B cell (primary cell): Measurements from ENCODE around the gene CTIF. TPM values are rescaled to one million over a fixed set of nuclear protein-coding genes. Genes with fewer than 3 reads are reported as not detected.

ENCODE experiments used
- ATAC-seq: fragments of 200-7000 bp; cut with Tn5 transposase; one replicate; pipeline ENCODE4 v1.10.0; 2021; ENCODE audit warnings: low read depth, mild to moderate bottlenecking, moderate number of reproducible peaks, moderate library complexity
- CTCF ChIA-PET: fragments of 350-600 bp; sonication (Branson Sonifier 250); formaldehyde crosslinking; loops from one replicate; lab custom pipeline; 2021; ENCODE audit warnings: antibody characterized with exemption, inconsistent platforms; lab: Charles Lee
- POLR2A ChIA-PET: fragments of 350-600 bp; sonication (Branson Sonifier 250); formaldehyde crosslinking; loops from one replicate; lab custom pipeline; 2021; ENCODE audit warnings: antibody characterized with exemption; lab: Charles Lee
- DNase-seq: peaks from one replicate; pipeline ENCODE4 v3.0.0; 2013
- H2AFZ ChIP-seq: 2 replicates; pipeline ENCODE4 v1.6.1; 2012; ENCODE audit warnings: mild to moderate bottlenecking, low read depth, low read length; ENCODE audit not compliant: insufficient read depth, poor library complexity, severe bottlenecking
- H3K27ac ChIP-seq, 2 donors: 1 replicate in 1 of 2; 2 replicates in 1 of 2; pipeline ENCODE4 v1.5.1; 2012 to 2013; ENCODE audit warnings: low read length in 2 of 2, mild to moderate bottlenecking in 2 of 2, moderate library complexity in 1 of 2
- H3K27me3 ChIP-seq, 4 experiments: fragments of 200-600 bp in 1 of 4; sonication (generic) in 1 of 4; replicated peaks in 1 of 4; 1 replicate in 2 of 4; 2 replicates in 2 of 4; pipeline versions ENCODE4 v1.6.1 to v1.7.0; 2013 to 2016; ENCODE audit warnings: low read length in 3 of 4, mild to moderate bottlenecking in 2 of 4, mixed read lengths in 1 of 4, moderate library complexity in 1 of 4; ENCODE audit not compliant: insufficient read depth in 4 of 4, control insufficient read depth in 3 of 4; ENCODE audit errors: control extremely low read depth in 1 of 4
- H3K36me3 ChIP-seq, 2 experiments: replicated peaks in 1 of 2; 1 replicate in 1 of 2; 2 replicates in 1 of 2; pipeline versions ENCODE4 v1.6.1 to v1.7.1; 2013; ENCODE audit warnings: low read length in 1 of 2; ENCODE audit not compliant: insufficient read depth in 2 of 2, control insufficient read depth in 1 of 2; ENCODE audit errors: control extremely low read depth in 1 of 2, extremely low read depth in 1 of 2
- H3K4me1 ChIP-seq, 2 donors: fragments of 200-600 bp in 1 of 2; sonication (generic) in 1 of 2; 1 replicate in 1 of 2; 2 replicates in 1 of 2; pipeline versions ENCODE4 v1.5.1 to v1.6.1; 2013 to 2017; ENCODE audit warnings: low read length in 2 of 2; ENCODE audit not compliant: control insufficient read depth in 2 of 2, insufficient read depth in 2 of 2
- H3K4me2 ChIP-seq: replicated peaks from 2 replicates; pipeline ENCODE3; 2012; ENCODE audit warnings: mild to moderate bottlenecking, low read depth, low read length; ENCODE audit not compliant: poor library complexity, severe bottlenecking
- H3K4me3 ChIP-seq, 5 experiments: fragments of 200-600 bp in 1 of 5; sonication (generic) in 1 of 5; 1 replicate in 3 of 5; 2 replicates in 2 of 5; pipeline versions ENCODE4 v1.5.1 to v1.7.0; 2011 to 2016; ENCODE audit warnings: low read length in 4 of 5, mild to moderate bottlenecking in 4 of 5, low read depth in 2 of 5, control low read depth in 1 of 5, moderate library complexity in 1 of 5; ENCODE audit not compliant: insufficient read depth in 1 of 5; ENCODE audit errors: control extremely low read depth in 1 of 5, extremely low read depth in 1 of 5
- H3K79me2 ChIP-seq: fragments of 200-600 bp; sonication (generic); one replicate; pipeline ENCODE4 v1.6.0; 2016; ENCODE audit warnings: low read length; ENCODE audit not compliant: control insufficient read depth, insufficient read depth
- H3K9ac ChIP-seq: fragments of 200-600 bp; sonication (generic); 2 replicates; pipeline ENCODE4 v1.6.1; 2017; ENCODE audit warnings: mild to moderate bottlenecking, low read length, moderate library complexity
- H3K9me3 ChIP-seq, 3 donors: one replicate each; pipeline versions ENCODE4 v1.6.1 to v1.7.1; 2013; ENCODE audit warnings: low read length in 2 of 3; ENCODE audit not compliant: control insufficient read depth in 2 of 3, insufficient read depth in 1 of 3; ENCODE audit errors: control extremely low read depth in 1 of 3
- H4K20me1 ChIP-seq: 2 replicates; pipeline ENCODE4 v1.6.0; 2012; ENCODE audit warnings: mild to moderate bottlenecking, low read length; ENCODE audit not compliant: insufficient read depth, control insufficient read depth, poor library complexity, severe bottlenecking
- H3K27ac Mint-ChIP-seq: one replicate; pipeline ENCODE4 v1.8.0; 2021; ENCODE audit warnings: mixed read lengths
- H3K27me3 Mint-ChIP-seq: one replicate; pipeline ENCODE4 v1.8.0; 2021; ENCODE audit warnings: mixed read lengths
- H3K4me1 Mint-ChIP-seq: one replicate; pipeline ENCODE4 v1.8.0; 2021; ENCODE audit warnings: mixed read lengths
- H3K4me3 Mint-ChIP-seq: one replicate; pipeline ENCODE4 v1.8.0; 2021; ENCODE audit warnings: mixed read lengths
- H3K9me3 Mint-ChIP-seq: one replicate; pipeline ENCODE4 v1.8.0; 2022; ENCODE audit warnings: mixed read lengths; ENCODE audit not compliant: insufficient read depth
- EZH2 ChIP-seq: IDR thresholded peaks from 2 replicates; pipeline ENCODE4 v1.6.1; 2012; ENCODE audit warnings: borderline replicate concordance, low read depth, mild to moderate bottlenecking, moderate library complexity, low read length; ENCODE audit not compliant: insufficient read depth, poor library complexity, severe bottlenecking
- WGBS: methylation state at CpG from one replicate; pipeline ENCODE4 v1.1.5; 2013; ENCODE audit warnings: missing lambda C conversion rate; ENCODE audit not compliant: insufficient coverage; 5-methylcytosine and 5-hydroxymethylcytosine counted together
- intact Hi-C: fragments of 100-400 bp; cut with micrococcal nuclease; formaldehyde crosslinking; loops from one replicate; pipeline ENCODE4 v1.10.0; 2022
- polyA plus RNA-seq: library from polyadenylated mRNA; depleted of rRNA; stranded (reverse); fragments of >200 nt; gene quantifications from 2 replicates; pipeline ENCODE4 v1.2.3, GENCODE V29; 2012
- total RNA-seq, 2 donors: library from RNA; stranded (reverse); fragments of 120-200 nt in 1 of 2; gene quantifications; 1 replicate in 1 of 2; 2 replicates in 1 of 2; pipeline versions ENCODE4 v1.2.3 to v1.2.4, GENCODE V29; 2013 to 2022
- TF ChIP-seq, protein P1 (sequence below): fragments of 200-600 bp; IDR thresholded peaks from one replicate; pipeline ENCODE4 v1.8.0; 2022; ENCODE audit warnings: antibody characterized with exemption, mild to moderate bottlenecking

The CTIF gene
- total and polyA plus RNA-seq, 2 donors (not counting 1 experiment from before 2014, with no cell fraction given) = 3.6 to 16.2 TPM

- Histone ChIP-seq H3K27ac (no peak overlapping the region), H3K4me3 (no peak overlapping the region), H2AFZ (no peak overlapping the region), H4K20me1 (no peaks in the 10 kb centered on the region), H3K9ac (no peak overlapping the region), H3K4me1 (no peaks in the 10 kb centered on the region), H3K79me2 (no peaks in the 10 kb centered on the region), H3K9me3 (peaks cover 0 to 7% (median 0%) of the 10 kb centered on the region in 3 donors), H3K36me3 (no peaks in the 10 kb centered on the region), H3K4me2 (no peak overlapping the region), H3K27me3 (no peaks in the 10 kb centered on the region)
- no peak overlapping the region for H3K4me3 Mint-ChIP-seq
- no peaks in the 10 kb centered on the region for H3K4me1 Mint-ChIP-seq
- DNase-seq (no peak), ATAC-seq (no peak)
- ChIA-PET CTCF (no interaction called here), POLR2A (interaction anchor here (1.1 kb wide), 1 partner anchor 93 kb away, joined by 4 read pairs; no protein-coding TSS in a partner anchor)
- no peaks in the 10 kb centered on the region for H3K27me3 Mint-ChIP-seq
- intact Hi-C loops = no loop called here
- H3K9me3 Mint-ChIP-seq = no peaks in the 10 kb centered on the region
- H3K27ac Mint-ChIP-seq = no peak overlapping the region
- 93% methylated on average over 24 of the region's 28 CpGs for WGBS
- TF ChIP-seq EZH2 = no peak
- TF ChIP-seq, protein P1, sequence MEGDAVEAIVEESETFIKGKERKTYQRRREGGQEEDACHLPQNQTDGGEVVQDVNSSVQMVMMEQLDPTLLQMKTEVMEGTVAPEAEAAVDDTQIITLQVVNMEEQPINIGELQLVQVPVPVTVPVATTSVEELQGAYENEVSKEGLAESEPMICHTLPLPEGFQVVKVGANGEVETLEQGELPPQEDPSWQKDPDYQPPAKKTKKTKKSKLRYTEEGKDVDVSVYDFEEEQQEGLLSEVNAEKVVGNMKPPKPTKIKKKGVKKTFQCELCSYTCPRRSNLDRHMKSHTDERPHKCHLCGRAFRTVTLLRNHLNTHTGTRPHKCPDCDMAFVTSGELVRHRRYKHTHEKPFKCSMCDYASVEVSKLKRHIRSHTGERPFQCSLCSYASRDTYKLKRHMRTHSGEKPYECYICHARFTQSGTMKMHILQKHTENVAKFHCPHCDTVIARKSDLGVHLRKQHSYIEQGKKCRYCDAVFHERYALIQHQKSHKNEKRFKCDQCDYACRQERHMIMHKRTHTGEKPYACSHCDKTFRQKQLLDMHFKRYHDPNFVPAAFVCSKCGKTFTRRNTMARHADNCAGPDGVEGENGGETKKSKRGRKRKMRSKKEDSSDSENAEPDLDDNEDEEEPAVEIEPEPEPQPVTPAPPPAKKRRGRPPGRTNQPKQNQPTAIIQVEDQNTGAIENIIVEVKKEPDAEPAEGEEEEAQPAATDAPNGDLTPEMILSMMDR = no peak
These were observed 321.7 kb downstream of the CTIF start for GRCh38 chr18:48860269-48861180.

GRCh38 chr18:48861181-48861708 lies 322.4 kb downstream of the CTIF start:
- ATAC-seq (no peak), DNase-seq (no peak)
- H3K4me3 Mint-ChIP-seq = no peak overlapping the region
- no peaks in the 10 kb centered on the region for H3K9me3 Mint-ChIP-seq
- no peaks in the 10 kb centered on the region for H3K36me3 ChIP-seq
- intact Hi-C loops = no loop called here
- no peak overlapping the region for H3K27ac ChIP-seq
- no peak overlapping the region for H3K27ac Mint-ChIP-seq
- H3K79me2 ChIP-seq = no peaks in the 10 kb centered on the region
- no peaks in the 10 kb centered on the region for H4K20me1 ChIP-seq
- ChIA-PET CTCF (no interaction called here), POLR2A (no interaction called here)
- no peaks in the 10 kb centered on the region for H3K4me1 ChIP-seq
- no peak for TF ChIP-seq EZH2
- TF ChIP-seq, protein P1 = no peak
- peaks cover 0 to 12% (median 5%) of the 10 kb centered on the region in 3 donors for H3K9me3 ChIP-seq
- H3K4me2 ChIP-seq = no peak overlapping the region
- WGBS = 85% methylated on average over 15 of the region's 15 CpGs
- no peaks in the 10 kb centered on the region for H3K27me3 ChIP-seq
- H3K4me3 ChIP-seq = no peak overlapping the region
- no peaks in the 10 kb centered on the region for H3K27me3 Mint-ChIP-seq
- H3K9ac ChIP-seq = no peak overlapping the region
- H3K4me1 Mint-ChIP-seq = no peaks in the 10 kb centered on the region
- H2AFZ ChIP-seq = no peak overlapping the region
